Osteoblast (primary cell): ENCODE data around the gene ACTR1A. TPM values are rescaled to one million over a fixed set of nuclear protein-coding genes. Genes with fewer than 3 reads are reported as not detected.

Source experiments
- DNase-seq: peaks from one replicate; pipeline ENCODE4 v3.0.0; 2011; ENCODE audit warnings: low spot score, mixed read lengths; ENCODE audit not compliant: insufficient read length; ENCODE audit errors: missing footprints
- H2AFZ ChIP-seq: 2 replicates; pipeline ENCODE4 v1.6.0; 2011; ENCODE audit warnings: mild to moderate bottlenecking, low read length
- H3K27ac ChIP-seq: 2 replicates; pipeline ENCODE4 v1.5.1; 2011; ENCODE audit warnings: mild to moderate bottlenecking, low read depth, low read length, moderate library complexity
- H3K27me3 ChIP-seq: 2 replicates; pipeline ENCODE4 v1.6.0; 2012; ENCODE audit warnings: mild to moderate bottlenecking, control low read depth, inconsistent platforms, low read length, moderate library complexity; ENCODE audit not compliant: insufficient read depth
- H3K36me3 ChIP-seq: 2 replicates; pipeline ENCODE4 v1.5.1; 2011; ENCODE audit warnings: mild to moderate bottlenecking, low read length, control low read depth, moderate library complexity; ENCODE audit not compliant: insufficient read depth
- H3K4me1 ChIP-seq: 2 replicates; pipeline ENCODE4 v1.5.1; 2011; ENCODE audit warnings: mild to moderate bottlenecking, low read length, control low read depth, moderate library complexity; ENCODE audit not compliant: insufficient read depth
- H3K4me2 ChIP-seq: 2 replicates; pipeline ENCODE4 v1.6.0; 2011; ENCODE audit warnings: mild to moderate bottlenecking, low read length; ENCODE audit not compliant: insufficient read depth
- H3K4me3 ChIP-seq: fragments of 200-600 bp; sonication (generic); 3 replicates; pipeline ENCODE4 v1.5.1; 2012; ENCODE audit warnings: mild to moderate bottlenecking, low read length, inconsistent platforms; ENCODE audit not compliant: insufficient read depth
- H3K79me2 ChIP-seq: 2 replicates; pipeline ENCODE4 v1.6.0; 2012; ENCODE audit warnings: mild to moderate bottlenecking, low read length, control low read depth, inconsistent platforms; ENCODE audit not compliant: insufficient read depth
- H3K9me3 ChIP-seq: 2 replicates; pipeline ENCODE4 v1.5.1; 2011; ENCODE audit warnings: low read depth, low read length, control low read depth
- H4K20me1 ChIP-seq: 2 replicates; pipeline ENCODE4 v1.6.0; 2012; ENCODE audit warnings: mild to moderate bottlenecking, low read length, control low read depth; ENCODE audit not compliant: insufficient read depth
- total RNA-seq: library from RNA; depleted of rRNA; stranded (reverse); fragments of >200 nt; gene quantifications from 2 replicates; pipeline ENCODE4 v1.2.3, GENCODE V29; 2012
- TF ChIP-seq, protein P1 (sequence below): IDR thresholded peaks from 2 replicates; pipeline ENCODE4 v1.5.1; 2011; ENCODE audit warnings: mild to moderate bottlenecking, low read depth, low read length, moderate library complexity; ENCODE audit errors: extremely low read depth

The ACTR1A gene
- total RNA-seq, 1 donor, result 105 TPM

DNA sequence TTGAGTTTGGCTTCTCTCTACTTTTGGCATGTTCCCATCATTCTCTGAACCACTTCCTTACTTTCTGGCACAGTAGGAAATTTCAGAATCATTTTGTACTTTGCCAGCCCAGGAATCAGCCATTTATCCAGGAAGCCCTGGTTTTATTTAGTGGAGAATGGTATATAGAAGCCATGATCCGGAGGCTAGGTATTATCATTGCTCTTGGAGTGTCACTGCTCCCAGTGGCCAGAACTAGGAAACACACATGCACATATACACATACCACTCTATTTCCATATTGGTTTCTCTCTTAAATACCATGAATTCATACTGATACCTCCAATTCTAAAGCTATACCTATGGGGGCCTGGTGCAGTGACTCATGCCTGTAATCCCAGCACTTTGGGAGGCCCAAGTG lies 37.5 kb upstream of the ACTR1A start:
- TF ChIP-seq, protein P1, sequence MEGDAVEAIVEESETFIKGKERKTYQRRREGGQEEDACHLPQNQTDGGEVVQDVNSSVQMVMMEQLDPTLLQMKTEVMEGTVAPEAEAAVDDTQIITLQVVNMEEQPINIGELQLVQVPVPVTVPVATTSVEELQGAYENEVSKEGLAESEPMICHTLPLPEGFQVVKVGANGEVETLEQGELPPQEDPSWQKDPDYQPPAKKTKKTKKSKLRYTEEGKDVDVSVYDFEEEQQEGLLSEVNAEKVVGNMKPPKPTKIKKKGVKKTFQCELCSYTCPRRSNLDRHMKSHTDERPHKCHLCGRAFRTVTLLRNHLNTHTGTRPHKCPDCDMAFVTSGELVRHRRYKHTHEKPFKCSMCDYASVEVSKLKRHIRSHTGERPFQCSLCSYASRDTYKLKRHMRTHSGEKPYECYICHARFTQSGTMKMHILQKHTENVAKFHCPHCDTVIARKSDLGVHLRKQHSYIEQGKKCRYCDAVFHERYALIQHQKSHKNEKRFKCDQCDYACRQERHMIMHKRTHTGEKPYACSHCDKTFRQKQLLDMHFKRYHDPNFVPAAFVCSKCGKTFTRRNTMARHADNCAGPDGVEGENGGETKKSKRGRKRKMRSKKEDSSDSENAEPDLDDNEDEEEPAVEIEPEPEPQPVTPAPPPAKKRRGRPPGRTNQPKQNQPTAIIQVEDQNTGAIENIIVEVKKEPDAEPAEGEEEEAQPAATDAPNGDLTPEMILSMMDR, result peak; percentile 47
- H2AFZ ChIP-seq, result no peak overlapping the region
- H3K4me3 ChIP-seq, result no peak overlapping the region
- H3K36me3 ChIP-seq, result no peaks in the 10 kb centered on the region
- peaks cover 5% of the 10 kb centered on the region for H3K79me2 ChIP-seq
- H3K4me2 ChIP-seq, result no peak overlapping the region
- no peaks in the 10 kb centered on the region for H3K4me1 ChIP-seq
- H3K9me3 ChIP-seq, result no peaks in the 10 kb centered on the region
- DNase-seq, result peak; percentile 52
- H3K27me3 ChIP-seq, result no peaks in the 10 kb centered on the region
- peaks cover 9% of the 10 kb centered on the region for H4K20me1 ChIP-seq
- no peak overlapping the region for H3K27ac ChIP-seq

- Histone ChIP-seq H3K27me3 (no peaks in the 10 kb centered on the region), H3K4me3 (no peak overlapping the region), H3K79me2 (peaks cover 5% of the 10 kb centered on the region), H2AFZ (no peak overlapping the region), H3K4me2 (no peak overlapping the region), H3K36me3 (no peaks in the 10 kb centered on the region), H3K4me1 (no peaks in the 10 kb centered on the region), H4K20me1 (peaks cover 11% of the 10 kb centered on the region), H3K9me3 (no peaks in the 10 kb centered on the region), H3K27ac (no peak overlapping the region)
- DNase-seq, result no peak
- TF ChIP-seq, protein P1, result no peak
Observed at GRCh38 chr10:102538811-102539210, 36.3 kb upstream of the ACTR1A start.

- Histone ChIP-seq H3K4me3 (no peak overlapping the region), H3K36me3 (no peaks in the 10 kb centered on the region), H2AFZ (no peak overlapping the region), H3K4me2 (no peak overlapping the region), H3K4me1 (no peaks in the 10 kb centered on the region), H3K9me3 (no peaks in the 10 kb centered on the region), H3K79me2 (peaks cover 5% of the 10 kb centered on the region), H3K27me3 (no peaks in the 10 kb centered on the region), H3K27ac (no peak overlapping the region), H4K20me1 (peaks cover 11% of the 10 kb centered on the region)
- no peak for DNase-seq
- TF ChIP-seq, protein P1, result no peak
Observed at GRCh38 chr10:102537948-102538347, 35.4 kb upstream of the ACTR1A start.

DNA sequence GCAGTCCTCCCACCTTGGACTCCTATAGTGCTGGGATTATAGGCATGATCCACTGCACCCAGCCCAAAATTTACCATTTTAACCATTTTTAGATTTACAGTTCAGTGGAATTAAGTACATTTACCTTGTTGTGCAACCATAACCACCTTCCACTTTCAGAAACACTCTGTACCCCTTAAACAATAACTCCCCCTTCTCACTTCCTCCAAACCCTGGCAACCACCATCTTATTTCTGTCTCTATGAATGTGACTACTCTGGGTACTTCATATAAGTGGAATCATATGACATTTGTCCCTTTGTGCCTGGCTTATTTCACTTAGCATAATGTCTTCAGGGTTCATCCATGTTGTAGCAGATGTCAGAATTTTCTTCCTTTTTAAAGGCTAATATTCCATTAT lies 34.9 kb upstream of the ACTR1A start:
- Histone ChIP-seq H3K79me2 (peaks cover 5% of the 10 kb centered on the region), H3K4me2 (no peak overlapping the region), H4K20me1 (peaks cover 11% of the 10 kb centered on the region), H3K4me1 (no peaks in the 10 kb centered on the region), H3K27ac (no peak overlapping the region), H2AFZ (no peak overlapping the region), H3K27me3 (no peaks in the 10 kb centered on the region), H3K4me3 (no peak overlapping the region), H3K36me3 (no peaks in the 10 kb centered on the region), H3K9me3 (no peaks in the 10 kb centered on the region)
- TF ChIP-seq, protein P1, result no peak
- no peak for DNase-seq
